Vagina (tissue), 2 donors: Measurements from ENCODE around the gene HECTD4. TPM values are rescaled to one million over a fixed set of nuclear protein-coding genes. Genes with fewer than 3 reads are reported as not detected.

Source experiments
- DNase-seq, 2 donors: peaks; one replicate each; pipeline ENCODE4 v3.0.0-alpha.2; 2017; ENCODE audit errors: extremely low spot score in 2 of 2
- H3K27ac ChIP-seq: fragments of 200-600 bp; sonication (generic); one replicate; pipeline ENCODE4 v1.5.1; 2019
- H3K27me3 ChIP-seq: fragments of 200-600 bp; sonication (generic); one replicate; pipeline ENCODE4 v1.5.1; 2019
- H3K36me3 ChIP-seq, 2 donors: fragments of 200-600 bp; sonication (generic); one replicate each; pipeline ENCODE4 v1.5.1; 2017 to 2019
- H3K4me1 ChIP-seq: fragments of 200-600 bp; sonication (generic); one replicate; pipeline ENCODE4 v1.5.1; 2019
- H3K4me3 ChIP-seq, 2 donors: fragments of 200-600 bp; sonication (generic); 1 replicate in 1 of 2; 2 replicates in 1 of 2; pipeline ENCODE4 v1.5.1; 2016 to 2019
- H3K9me3 ChIP-seq: fragments of 200-600 bp; sonication (generic); one replicate; pipeline ENCODE4 v1.5.1; 2019
- CTCF ChIP-seq, 3 experiments: fragments of 450-650 bp in 2 of 3; fragments of 200-600 bp in 1 of 3; sonication (generic) in 1 of 3; IDR thresholded peaks; one replicate each; pipeline ENCODE4 v1.5.1; 2017 to 2019; ENCODE audit warnings: antibody characterized with exemption in 3 of 3, mild to moderate bottlenecking in 2 of 3, moderate library complexity in 2 of 3
- POLR2A ChIP-seq, 2 donors: fragments of 450-650 bp; IDR thresholded peaks; one replicate each; pipeline ENCODE4 v1.6.1; 2017; ENCODE audit warnings: antibody characterized with exemption in 2 of 2, mild to moderate bottlenecking in 2 of 2, moderate library complexity in 2 of 2
- POLR2AphosphoS5 ChIP-seq, 2 donors: sonication (generic); formaldehyde crosslinking; IDR thresholded peaks; one replicate each; pipeline ENCODE4 v1.9.0; 2017; ENCODE audit warnings: antibody characterized with exemption in 2 of 2, mild to moderate bottlenecking in 2 of 2, low read depth in 1 of 2; ENCODE audit not compliant: insufficient read depth in 1 of 2
- intact Hi-C: fragments of 100-400 bp; cut with DNase I; formaldehyde crosslinking; loops from one replicate; pipeline ENCODE4 v1.15.1; 2023
- total RNA-seq: library from RNA; depleted of rRNA; stranded (reverse); fragments of >200 nt; gene quantifications from one replicate; pipeline ENCODE4 v1.2.3, GENCODE V29; 2016

Gene HECTD4
- total RNA-seq, 1 donor from 2014 or later: 79.6 TPM

- no peak for DNase-seq
- Histone ChIP-seq H3K4me3 (no peak overlapping the region), H3K36me3 (peaks cover 0 to 58% of the 10 kb centered on the region in 2 donors), H3K27me3 (no peaks in the 10 kb centered on the region), H3K9me3 (no peaks in the 10 kb centered on the region), H3K27ac (no peak overlapping the region), H3K4me1 (no peaks in the 10 kb centered on the region)
- intact Hi-C loops: no loop called here
- no peak for TF ChIP-seq POLR2A (IDR thresholded peaks at IDR 0.05)
- TF ChIP-seq POLR2AphosphoS5 (IDR thresholded peaks at IDR 0.05; ENCODE audit: insufficient read depth in 1 of 2, low read depth in 1 of 2): no peak
- TF ChIP-seq CTCF (IDR thresholded peaks at IDR 0.05): no peak
Measured at GRCh38 chr12:112218150-112218549, 164.1 kb downstream of the HECTD4 start.

DNA sequence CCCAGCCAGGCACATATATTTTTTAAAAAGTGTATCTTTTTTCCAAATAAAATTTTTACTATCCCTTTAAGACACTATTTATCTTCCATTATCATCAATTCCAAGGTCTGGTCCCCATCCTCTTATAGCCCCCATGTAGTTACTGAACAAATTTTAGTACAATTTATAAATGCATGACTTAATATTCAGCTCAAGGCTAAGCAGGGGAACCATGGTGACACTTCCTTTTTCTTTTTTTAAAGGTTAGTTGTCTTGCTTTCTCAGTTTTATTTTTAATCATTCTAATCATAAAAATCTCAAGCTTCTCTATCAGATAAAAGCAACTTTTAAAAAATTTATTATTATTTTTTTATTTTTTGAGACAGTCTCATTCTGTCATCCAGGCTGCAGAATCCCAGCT lies 164.6 kb downstream of the HECTD4 start:
- DNase-seq: no peak
- peaks cover 0 to 58% of the 10 kb centered on the region in 2 donors for H3K36me3 ChIP-seq
- intact Hi-C loops: no loop called here

DNA sequence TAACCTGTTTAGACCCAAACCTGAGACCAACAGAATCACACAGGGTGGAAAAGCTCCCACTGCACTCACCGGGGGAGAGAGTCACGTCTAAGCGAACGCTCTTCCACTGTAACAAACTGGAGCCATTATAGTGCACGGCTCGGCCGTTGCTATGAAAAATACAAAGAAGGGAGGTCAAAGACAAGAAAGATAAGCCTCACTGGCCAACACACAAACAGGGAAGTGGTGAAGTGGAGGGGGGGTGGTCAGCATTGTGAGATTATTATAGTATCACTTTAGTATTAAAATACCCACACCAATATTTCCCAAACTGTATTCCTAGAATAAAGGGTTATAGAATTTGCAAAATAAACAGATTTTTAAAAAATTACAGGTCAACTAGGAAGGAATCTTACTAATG lies 166.0 kb downstream of the HECTD4 start:
- Histone ChIP-seq H3K4me1 (no peaks in the 10 kb centered on the region), H3K27me3 (no peaks in the 10 kb centered on the region), H3K36me3 (peaks cover 0 to 64% of the 10 kb centered on the region in 2 donors), H3K27ac (no peak overlapping the region), H3K9me3 (no peaks in the 10 kb centered on the region), H3K4me3 (no peak overlapping the region)
- intact Hi-C loops: no loop called here
- TF ChIP-seq CTCF (IDR thresholded peaks at IDR 0.05): no peak
- TF ChIP-seq POLR2AphosphoS5 (IDR thresholded peaks at IDR 0.05; ENCODE audit: insufficient read depth in 1 of 2, low read depth in 1 of 2): no peak
- TF ChIP-seq POLR2A (IDR thresholded peaks at IDR 0.05): no peak
- no peak for DNase-seq

More for the DNA sequence above, 164.6 kb downstream of the HECTD4 start:
- H3K27me3 ChIP-seq: no peaks in the 10 kb centered on the region
- no peaks in the 10 kb centered on the region for H3K9me3 ChIP-seq
- H3K27ac ChIP-seq: no peak overlapping the region
- TF ChIP-seq POLR2A (IDR thresholded peaks at IDR 0.05) (no peak), CTCF (IDR thresholded peaks at IDR 0.05) (no peak), POLR2AphosphoS5 (IDR thresholded peaks at IDR 0.05; ENCODE audit: insufficient read depth in 1 of 2, low read depth in 1 of 2) (no peak)
- H3K4me3 ChIP-seq: no peak overlapping the region
- no peaks in the 10 kb centered on the region for H3K4me1 ChIP-seq

DNA sequence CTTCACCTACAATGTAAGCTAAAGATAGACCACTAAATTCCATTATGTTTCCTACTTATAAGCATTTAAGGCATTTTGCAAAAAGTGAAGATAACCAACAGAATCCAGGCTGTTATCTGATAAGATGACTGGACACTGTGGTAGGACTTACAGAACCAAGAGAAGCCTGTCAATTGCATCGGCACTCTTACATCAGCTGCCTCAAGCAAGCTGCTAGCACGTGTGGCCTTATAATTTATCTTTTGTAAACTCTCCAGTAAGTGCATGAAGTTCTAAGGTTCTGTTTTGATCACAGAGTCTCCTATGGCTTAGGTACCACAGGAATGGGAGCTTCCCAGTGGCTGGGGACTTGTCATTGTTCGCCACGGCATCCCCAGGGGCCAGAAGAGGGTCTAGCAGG lies 168.2 kb downstream of the HECTD4 start:
- intact Hi-C loops: no loop called here
- no peak overlapping the region for H3K27ac ChIP-seq
- H3K36me3 ChIP-seq: peaks cover 0 to 75% of the 10 kb centered on the region in 2 donors
- no peaks in the 10 kb centered on the region for H3K27me3 ChIP-seq
- no peaks in the 10 kb centered on the region for H3K9me3 ChIP-seq
- H3K4me3 ChIP-seq: no peak overlapping the region
- no peaks in the 10 kb centered on the region for H3K4me1 ChIP-seq
- TF ChIP-seq POLR2A (IDR thresholded peaks at IDR 0.05) (no peak), CTCF (IDR thresholded peaks at IDR 0.05) (no peak), POLR2AphosphoS5 (IDR thresholded peaks at IDR 0.05; ENCODE audit: insufficient read depth in 1 of 2, low read depth in 1 of 2) (no peak)
- DNase-seq: no peak

DNA sequence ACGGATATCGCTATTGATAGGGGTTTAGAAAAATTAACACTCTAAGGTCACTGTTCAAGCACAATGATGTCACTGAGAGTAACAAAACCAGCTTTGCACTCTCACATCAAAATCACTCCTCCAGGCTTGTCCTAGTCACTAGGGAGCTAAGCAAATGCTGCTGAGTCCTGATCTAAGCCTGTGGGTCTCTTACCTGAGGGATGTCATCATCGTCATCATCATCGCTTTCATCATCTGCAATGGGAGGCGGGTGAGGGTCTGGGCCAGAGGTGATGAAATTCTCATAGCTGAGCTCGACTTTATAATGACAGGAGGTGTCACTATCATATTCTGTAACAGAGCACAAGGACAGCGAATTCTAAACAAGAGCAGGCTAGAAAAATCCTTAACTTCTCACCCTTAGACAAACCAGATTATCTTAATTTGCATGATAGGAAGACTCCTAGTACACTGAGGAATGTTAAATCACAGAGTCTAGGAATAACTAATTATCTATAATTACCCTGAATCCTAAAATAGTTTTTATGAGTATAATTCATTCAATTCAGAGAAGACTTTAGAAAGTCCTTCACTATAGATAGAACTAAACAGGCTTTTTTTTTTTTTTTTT lies 173.8 kb downstream of the HECTD4 start:
- H3K9me3 ChIP-seq: no peaks in the 10 kb centered on the region
- H3K4me1 ChIP-seq: no peaks in the 10 kb centered on the region
- H3K27me3 ChIP-seq: no peaks in the 10 kb centered on the region
- H3K27ac ChIP-seq: no peak overlapping the region
- intact Hi-C loops: no loop called here
- H3K4me3 ChIP-seq: no peak overlapping the region
- H3K36me3 ChIP-seq: peaks cover 0 to 85% of the 10 kb centered on the region in 2 donors
- TF ChIP-seq POLR2A (IDR thresholded peaks at IDR 0.05) (no peak), POLR2AphosphoS5 (IDR thresholded peaks at IDR 0.05; ENCODE audit: insufficient read depth in 1 of 2, low read depth in 1 of 2) (no peak), CTCF (IDR thresholded peaks at IDR 0.05) (no peak)
- no peak for DNase-seq
